GOT3 (cell line): Measurements from ENCODE around the gene RNF213.

ENCODE experiments used
- DNase-seq: peaks from one replicate; lab custom pipeline; 2025; ENCODE audit warnings: mixed read lengths; lab: John Stamatoyannopoulos, UW

The RNF213 gene

DNA sequence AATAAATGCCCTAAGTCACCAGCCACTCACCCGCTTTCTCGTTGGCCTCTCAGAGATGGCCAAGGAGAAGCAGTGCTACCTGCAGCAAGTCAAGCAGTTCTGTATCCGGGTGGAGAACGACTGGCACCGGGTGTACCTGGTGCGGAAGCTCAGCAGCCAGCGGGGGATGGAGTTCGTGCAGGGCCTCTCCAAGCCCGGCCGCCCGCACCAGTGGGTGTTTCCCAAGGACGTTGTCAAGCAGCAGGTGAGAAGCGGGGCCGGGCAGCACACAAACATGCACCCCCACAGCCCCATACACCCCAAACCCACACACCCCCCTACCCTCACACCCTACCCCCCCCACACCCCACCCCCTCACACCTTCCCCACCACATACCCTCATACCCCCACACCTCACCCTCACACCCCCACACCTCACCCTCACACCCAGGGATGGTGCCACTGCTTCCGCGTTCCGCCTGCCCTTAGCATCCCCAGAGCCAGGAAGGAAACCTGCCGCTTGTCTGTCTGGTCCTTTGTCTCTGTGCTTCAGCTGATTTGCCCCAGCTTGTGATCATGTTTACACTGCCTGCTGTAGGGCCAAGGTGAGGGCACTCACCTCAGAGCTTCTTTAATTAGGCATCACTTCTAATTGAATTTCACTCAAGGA is 112.4 kb downstream of the RNF213 start:
- no peak for DNase-seq

- DNase-seq = no peak
Measured at GRCh38 chr17:80374039-80374731, 113.5 kb downstream of the RNF213 start.

GRCh38 chr17:80374732-80375585 is 114.3 kb downstream of the RNF213 start:
- DNase-seq = no peak

GRCh38 chr17:80376531-80376930 is 115.9 kb downstream of the RNF213 start:
- DNase-seq = no peak

- no peak for DNase-seq
Measured at GRCh38 chr17:80377798-80378197, 117.1 kb downstream of the RNF213 start.

- no peak for DNase-seq
Measured at GRCh38 chr17:80379348-80379747, 118.7 kb downstream of the RNF213 start.

DNA sequence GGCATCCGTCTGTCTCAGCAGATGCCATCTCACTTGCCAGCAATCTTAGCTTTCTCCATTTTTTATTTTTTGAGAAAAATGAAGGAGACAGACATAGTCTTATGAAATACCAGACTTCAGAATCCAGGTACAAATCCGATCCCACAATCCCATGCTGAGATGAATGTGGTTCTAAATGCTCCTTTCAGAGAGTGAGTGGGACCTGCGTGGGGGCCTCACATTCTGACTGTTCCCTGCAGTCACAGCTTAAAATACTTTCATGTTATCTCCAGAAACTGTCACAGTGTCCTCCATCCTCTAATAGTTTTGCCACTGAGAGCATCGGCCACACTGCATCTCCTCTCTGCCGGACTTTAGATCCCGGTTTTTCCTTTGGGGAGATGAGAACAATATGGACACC is 119.4 kb downstream of the RNF213 start:
- DNase-seq = no peak

GRCh38 chr17:80380555-80381002 is 119.9 kb downstream of the RNF213 start:
- no peak for DNase-seq

GRCh38 chr17:80381416-80381923 is 120.8 kb downstream of the RNF213 start:
- DNase-seq = no peak

DNA sequence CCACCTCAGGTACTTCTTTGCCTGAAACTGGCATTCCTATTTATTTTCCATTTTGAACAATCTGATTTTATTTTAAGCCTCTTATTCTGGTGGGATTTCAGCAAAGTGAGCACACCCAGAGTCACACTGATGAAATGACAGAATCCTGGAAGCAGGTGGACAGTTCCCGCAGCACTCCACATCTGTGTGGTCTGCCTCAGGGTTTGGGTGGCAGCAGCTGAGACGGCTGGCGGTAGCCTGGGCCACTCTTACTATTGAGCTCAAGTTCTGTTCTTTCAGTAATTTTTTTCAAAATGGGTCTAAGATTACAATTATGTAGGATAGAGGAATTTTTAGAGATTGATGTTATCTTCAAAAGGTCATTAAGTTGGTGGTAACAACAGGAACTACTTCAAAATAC is 121.8 kb downstream of the RNF213 start:
- DNase-seq = no peak

- DNase-seq = no peak
Measured at GRCh38 chr17:80382956-80383355, 122.3 kb downstream of the RNF213 start.

- DNase-seq = no peak
Measured at GRCh38 chr17:80384078-80384960, 123.7 kb downstream of the RNF213 start.

GRCh38 chr17:80385046-80385445 is 124.4 kb downstream of the RNF213 start:
- DNase-seq = no peak

DNA sequence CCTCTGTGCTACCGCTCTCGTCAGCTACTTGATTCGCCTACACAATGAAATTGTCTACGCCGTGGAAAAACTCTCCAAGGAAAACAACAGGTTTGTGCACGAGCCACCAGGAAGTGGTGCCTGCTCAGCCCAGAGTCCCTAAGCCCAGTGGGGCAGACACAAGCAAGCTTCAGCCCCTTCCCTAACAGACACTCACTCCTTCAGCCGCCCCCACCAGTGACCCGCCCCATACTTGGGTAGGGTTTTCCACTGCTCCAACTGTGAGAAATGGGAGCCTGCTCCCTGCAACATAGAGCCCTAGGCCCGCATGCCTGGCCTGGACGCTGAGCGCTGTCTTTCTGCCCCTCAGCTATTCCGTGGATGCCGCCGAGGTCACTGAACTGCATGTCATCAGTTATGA is 125.7 kb downstream of the RNF213 start:
- DNase-seq = no peak

DNA sequence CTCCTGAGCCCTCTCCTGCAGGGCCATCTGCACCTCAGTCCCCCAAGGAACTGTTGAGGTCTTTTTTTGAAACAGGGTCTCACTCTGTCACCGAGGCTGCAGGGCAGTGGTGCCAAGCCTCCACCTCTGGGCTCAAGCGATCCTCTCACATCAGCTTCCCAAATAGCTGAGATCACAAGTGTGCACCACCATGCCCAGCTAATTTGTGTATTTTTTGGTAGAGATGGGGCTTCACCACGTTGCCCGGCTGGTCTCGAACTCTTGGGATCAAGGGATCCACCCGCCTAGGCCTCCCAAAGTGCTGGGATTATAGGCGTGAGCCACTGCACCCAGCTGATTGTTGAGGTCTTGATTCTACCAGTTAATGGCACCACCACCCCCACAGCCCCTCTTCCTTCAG is 126.4 kb downstream of the RNF213 start:
- DNase-seq = no peak

DNA sequence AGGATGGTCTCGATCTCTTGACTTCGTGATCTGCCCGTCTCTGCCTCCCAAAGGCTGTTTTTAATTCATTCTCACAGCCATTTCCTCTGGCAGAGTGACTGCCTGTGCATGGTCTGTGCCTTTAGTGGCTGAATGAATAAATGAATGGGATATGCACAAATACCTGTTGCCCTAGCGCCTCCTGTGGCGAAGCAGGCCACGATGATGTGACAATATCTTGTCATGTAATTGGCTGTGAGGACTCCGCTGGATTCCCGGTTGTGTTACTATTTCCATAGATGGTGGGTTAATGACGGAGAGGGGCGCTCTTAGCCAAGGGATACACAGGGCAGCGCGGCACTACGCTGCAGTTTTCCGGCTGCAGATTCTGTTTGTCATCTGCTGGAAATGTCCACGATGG is 127.5 kb downstream of the RNF213 start:
- DNase-seq = no peak

- no peak for DNase-seq
Measured at GRCh38 chr17:80388601-80389000, 127.9 kb downstream of the RNF213 start.

DNA sequence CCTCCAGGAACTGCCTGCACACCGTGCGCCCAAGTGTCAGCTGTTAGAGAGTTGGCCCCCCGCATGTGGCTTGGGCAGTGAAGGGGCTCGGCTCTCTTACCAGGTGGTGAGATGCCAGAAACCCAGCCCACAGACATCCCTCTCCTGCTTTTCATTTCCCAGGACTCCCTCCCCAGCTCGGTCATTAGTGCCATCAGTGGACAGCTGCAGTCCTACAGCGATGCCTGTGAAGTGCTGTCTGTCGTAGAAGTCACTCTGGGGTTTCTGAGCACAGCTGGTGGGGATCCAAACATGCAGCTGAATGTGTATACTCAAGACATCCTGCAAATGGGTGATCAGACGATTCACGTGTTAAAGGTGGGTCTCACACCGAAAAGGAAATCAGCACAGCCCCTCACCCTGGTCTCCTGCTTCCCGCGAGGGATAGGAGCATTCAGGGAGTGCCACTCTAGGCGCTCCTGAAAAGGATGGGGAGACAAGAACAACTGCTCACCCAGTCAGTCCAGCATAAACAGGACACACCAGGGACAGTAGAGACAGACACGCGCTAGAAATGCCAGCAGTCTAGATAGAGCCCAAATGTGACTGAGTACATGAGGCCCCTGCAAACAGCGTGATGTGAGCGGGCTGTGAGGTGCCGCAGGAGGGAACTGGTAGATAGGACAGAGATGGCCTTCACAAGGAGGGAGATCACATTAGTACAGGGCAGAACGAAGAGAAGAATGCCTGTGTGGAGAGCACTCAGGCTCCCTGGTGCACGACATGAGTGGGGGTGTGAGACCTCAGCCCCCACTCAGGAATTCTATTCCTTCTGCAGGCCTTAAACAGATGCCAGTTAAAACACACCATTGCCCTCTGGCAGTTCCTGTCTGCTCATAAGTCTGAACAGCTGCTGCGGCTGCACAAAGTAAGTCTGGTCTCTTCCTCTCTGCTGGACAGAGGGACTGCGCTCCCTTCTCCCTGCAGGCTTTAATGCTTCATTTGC is 128.7 kb downstream of the RNF213 start:
- no peak for DNase-seq

- no peak for DNase-seq
Measured at GRCh38 chr17:80393241-80393890, 132.7 kb downstream of the RNF213 start.

DNA sequence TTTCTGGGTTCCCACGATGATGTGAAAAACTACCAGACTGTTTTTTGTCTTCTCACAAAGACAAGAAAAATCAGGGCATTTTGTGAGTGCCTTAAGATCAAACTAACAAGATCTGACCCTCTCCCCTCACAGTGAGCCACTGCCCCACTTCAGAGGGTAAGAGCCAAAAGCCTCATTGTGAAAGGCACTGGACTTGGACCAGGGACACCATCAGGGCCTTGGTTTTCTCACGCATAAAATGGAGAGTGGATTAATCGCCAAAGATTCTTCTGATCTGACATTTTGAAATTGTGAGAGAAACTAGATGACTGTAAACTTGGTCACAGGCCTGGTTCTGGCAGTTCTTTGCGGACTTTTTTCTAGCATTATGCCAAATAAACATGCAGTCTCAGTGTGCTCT is 133.3 kb downstream of the RNF213 start:
- no peak for DNase-seq
